Mononuclear cell (primary cell): ENCODE results near the gene ZSWIM6. TPM values are rescaled to one million over a fixed set of nuclear protein-coding genes. Genes with fewer than 3 reads are reported as not detected.

Experiments
- H3K27me3 ChIP-seq: 2 replicates; pipeline ENCODE4 v1.6.0; 2011; ENCODE audit warnings: low read length, control low read depth; ENCODE audit not compliant: insufficient read depth
- H3K4me1 ChIP-seq: 2 replicates; pipeline ENCODE4 v1.5.1; 2011; ENCODE audit warnings: mild to moderate bottlenecking, low read length, control low read depth; ENCODE audit not compliant: insufficient read depth
- H3K4me3 ChIP-seq: 2 replicates; pipeline ENCODE4 v1.5.1; 2011; ENCODE audit warnings: mild to moderate bottlenecking, low read length, moderate library complexity
- H3K9me3 ChIP-seq: 2 replicates; pipeline ENCODE4 v1.5.1; 2011; ENCODE audit warnings: low read depth, mild to moderate bottlenecking, control low read depth, low read length
- total RNA-seq: library from RNA; depleted of rRNA; stranded (reverse); fragments of >200 nt; gene quantifications from one replicate; pipeline ENCODE4 v1.2.3, GENCODE V29; 2012

The ZSWIM6 gene
- total RNA-seq, 1 donor, result 4.9 TPM

GRCh38 chr5:61466017-61466416 lies 134.0 kb downstream of the ZSWIM6 start:
- no peaks in the 10 kb centered on the region for H3K27me3 ChIP-seq
- H3K4me3 ChIP-seq, result no peak overlapping the region
- no peaks in the 10 kb centered on the region for H3K9me3 ChIP-seq
- H3K4me1 ChIP-seq, result no peaks in the 10 kb centered on the region

- no peaks in the 10 kb centered on the region for H3K27me3 ChIP-seq
- no peaks in the 10 kb centered on the region for H3K4me1 ChIP-seq
- H3K9me3 ChIP-seq, result no peaks in the 10 kb centered on the region
These were observed 135.9 kb downstream of the ZSWIM6 start for GRCh38 chr5:61467766-61468482.

DNA sequence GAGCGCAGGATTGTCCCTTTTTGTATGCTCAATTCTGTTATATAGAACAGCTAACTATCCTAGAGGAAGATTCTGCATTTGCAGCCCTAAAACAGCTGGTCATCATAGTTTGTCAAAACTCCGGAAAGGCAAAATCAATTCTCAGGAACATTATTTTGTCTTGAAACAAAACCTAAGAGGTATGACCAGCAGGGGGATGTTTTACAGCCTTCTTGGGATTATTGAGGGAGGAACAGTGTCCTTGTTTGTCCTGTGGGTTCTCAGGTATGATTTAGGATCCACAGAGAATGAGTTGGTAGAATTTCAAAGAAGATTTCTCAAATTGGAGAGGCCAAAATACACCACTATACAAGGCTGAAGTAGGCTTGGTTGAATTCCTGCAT lies 136.4 kb downstream of the ZSWIM6 start:
- no peaks in the 10 kb centered on the region for H3K4me1 ChIP-seq
- no peaks in the 10 kb centered on the region for H3K27me3 ChIP-seq
- H3K4me3 ChIP-seq, result no peak overlapping the region
- no peaks in the 10 kb centered on the region for H3K9me3 ChIP-seq

More at GRCh38 chr5:61467766-61468482, 135.9 kb downstream of the ZSWIM6 start:
- no peak overlapping the region for H3K4me3 ChIP-seq

DNA sequence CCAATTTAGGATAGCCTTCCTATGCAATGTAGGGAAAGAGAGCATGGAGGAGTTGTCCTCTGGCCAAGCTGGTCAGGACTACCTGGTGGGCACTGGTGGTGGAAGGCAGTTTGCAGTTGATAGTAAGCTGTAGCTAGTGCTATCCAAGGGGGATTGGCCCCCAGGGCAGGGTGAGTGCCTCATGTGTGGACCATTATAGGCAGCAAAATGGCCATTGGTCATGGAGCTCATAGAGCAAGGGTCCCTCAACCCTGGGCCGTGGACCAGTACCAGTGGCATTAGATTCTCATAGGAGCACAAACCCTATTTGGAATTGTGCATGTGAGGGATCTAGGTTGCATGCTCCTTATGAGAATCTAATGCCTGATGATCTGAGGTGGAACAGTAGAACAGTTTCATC lies 139.3 kb downstream of the ZSWIM6 start:
- no peaks in the 10 kb centered on the region for H3K4me1 ChIP-seq

DNA sequence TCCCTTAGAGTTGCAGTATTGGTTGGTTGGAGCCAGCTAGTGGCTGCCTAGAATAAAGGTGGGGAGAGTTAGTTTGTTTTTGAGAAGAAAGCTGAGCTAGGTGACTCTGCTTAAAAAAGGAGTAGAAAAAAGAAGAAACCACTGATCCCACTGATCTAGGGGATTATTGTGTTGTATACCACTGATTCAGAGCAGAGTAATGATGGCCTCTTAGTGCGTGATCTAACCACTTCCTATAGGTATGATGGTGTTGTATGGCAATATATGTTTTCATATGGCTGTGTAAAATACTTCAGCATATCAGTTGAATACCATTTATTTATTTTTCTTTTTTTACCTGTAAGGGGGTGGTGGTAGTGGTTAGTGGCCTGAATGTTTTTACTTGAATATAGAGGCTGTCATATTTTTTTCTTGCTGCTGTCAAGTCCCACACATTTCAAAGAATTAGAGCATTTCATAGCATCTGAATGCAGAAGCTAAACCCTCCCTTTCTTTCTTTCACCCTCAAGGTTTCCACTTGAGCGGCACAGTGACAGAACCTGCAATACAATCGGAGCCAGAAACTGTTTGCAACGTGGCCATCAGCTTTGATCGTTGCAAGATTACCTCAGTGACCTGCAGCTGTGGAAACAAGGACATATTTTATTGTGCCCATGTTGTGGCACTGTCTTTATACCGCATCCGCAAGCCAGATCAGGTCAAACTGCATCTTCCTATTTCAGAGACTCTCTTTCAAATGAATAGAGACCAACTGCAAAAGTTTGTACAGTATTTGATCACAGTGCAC lies 140.3 kb downstream of the ZSWIM6 start:
- Histone ChIP-seq H3K27me3 (no peaks in the 10 kb centered on the region), H3K9me3 (no peaks in the 10 kb centered on the region), H3K4me1 (no peaks in the 10 kb centered on the region), H3K4me3 (no peak overlapping the region)

More for the DNA sequence above, 139.3 kb downstream of the ZSWIM6 start:
- no peaks in the 10 kb centered on the region for H3K27me3 ChIP-seq
- H3K9me3 ChIP-seq, result no peaks in the 10 kb centered on the region
- no peak overlapping the region for H3K4me3 ChIP-seq

GRCh38 chr5:61474746-61475145 lies 142.7 kb downstream of the ZSWIM6 start:
- Histone ChIP-seq H3K4me1 (no peaks in the 10 kb centered on the region), H3K9me3 (no peaks in the 10 kb centered on the region), H3K27me3 (no peaks in the 10 kb centered on the region), H3K4me3 (no peak overlapping the region)

DNA sequence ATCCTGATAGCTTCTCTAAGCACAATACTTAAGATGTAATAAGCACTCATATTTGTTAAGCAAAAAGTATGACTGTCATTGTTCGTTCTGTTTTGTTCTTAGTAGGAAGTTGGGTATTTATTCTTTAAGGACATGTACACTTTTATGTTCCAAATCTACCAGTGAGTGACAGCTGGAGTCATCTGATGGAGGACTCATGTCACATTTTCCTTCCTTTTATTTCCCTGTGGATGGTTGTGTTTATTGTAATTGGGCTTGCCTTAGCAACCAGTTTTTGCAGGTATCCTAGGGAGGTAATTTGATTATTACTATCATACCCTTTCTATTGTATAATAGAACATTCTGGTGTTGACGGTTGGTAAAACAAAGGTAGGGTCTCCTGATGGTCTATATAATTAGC lies 145.7 kb downstream of the ZSWIM6 start:
- H3K27me3 ChIP-seq, result no peaks in the 10 kb centered on the region
- no peaks in the 10 kb centered on the region for H3K9me3 ChIP-seq
- H3K4me1 ChIP-seq, result no peaks in the 10 kb centered on the region
- no peak overlapping the region for H3K4me3 ChIP-seq

GRCh38 chr5:61479850-61480614 lies 148.0 kb downstream of the ZSWIM6 start:
- Histone ChIP-seq H3K27me3 (no peaks in the 10 kb centered on the region), H3K4me1 (no peaks in the 10 kb centered on the region), H3K4me3 (no peak overlapping the region), H3K9me3 (no peaks in the 10 kb centered on the region)

DNA sequence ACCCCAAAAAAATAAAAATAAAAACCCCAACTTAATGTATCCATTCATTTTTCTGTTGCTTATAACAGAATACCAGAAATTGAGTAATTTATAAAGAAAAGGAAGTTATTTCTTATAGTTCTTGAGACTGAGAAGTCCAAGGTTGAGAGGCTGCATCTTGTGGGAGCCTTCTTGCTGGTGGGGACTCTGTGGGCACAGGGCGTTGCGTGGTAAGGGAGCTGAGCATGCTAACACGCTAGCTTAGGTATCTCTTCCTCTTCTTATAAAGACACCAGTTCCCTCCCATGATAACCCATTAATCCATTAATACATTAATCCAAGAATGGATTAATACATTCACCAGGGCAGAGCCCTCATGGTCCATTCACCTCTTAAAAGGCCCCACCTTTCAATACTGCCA lies 150.9 kb downstream of the ZSWIM6 start:
- Histone ChIP-seq H3K27me3 (no peaks in the 10 kb centered on the region), H3K4me3 (no peak overlapping the region), H3K4me1 (no peaks in the 10 kb centered on the region), H3K9me3 (no peaks in the 10 kb centered on the region)

DNA sequence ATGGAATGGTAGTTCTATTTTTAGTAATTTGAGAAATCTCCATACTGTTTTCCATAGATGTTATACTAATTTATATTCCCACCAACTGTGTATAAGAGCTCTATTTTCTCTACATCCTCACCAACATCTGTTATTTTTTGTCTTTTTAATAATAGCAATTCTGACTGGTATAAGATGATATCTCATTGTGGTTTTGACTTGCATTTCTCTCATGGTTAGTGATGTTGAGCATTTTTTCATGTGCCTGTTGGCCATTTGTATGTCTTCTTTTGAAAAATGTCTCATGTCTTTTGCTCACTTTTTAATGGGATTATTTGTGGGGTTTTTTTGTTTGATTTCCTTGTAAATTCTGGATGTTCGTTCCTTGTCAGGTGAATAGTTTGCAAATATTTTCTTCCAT lies 154.4 kb downstream of the ZSWIM6 start:
- H3K4me3 ChIP-seq, result no peak overlapping the region
- no peaks in the 10 kb centered on the region for H3K9me3 ChIP-seq
- no peaks in the 10 kb centered on the region for H3K4me1 ChIP-seq
- no peaks in the 10 kb centered on the region for H3K27me3 ChIP-seq

DNA sequence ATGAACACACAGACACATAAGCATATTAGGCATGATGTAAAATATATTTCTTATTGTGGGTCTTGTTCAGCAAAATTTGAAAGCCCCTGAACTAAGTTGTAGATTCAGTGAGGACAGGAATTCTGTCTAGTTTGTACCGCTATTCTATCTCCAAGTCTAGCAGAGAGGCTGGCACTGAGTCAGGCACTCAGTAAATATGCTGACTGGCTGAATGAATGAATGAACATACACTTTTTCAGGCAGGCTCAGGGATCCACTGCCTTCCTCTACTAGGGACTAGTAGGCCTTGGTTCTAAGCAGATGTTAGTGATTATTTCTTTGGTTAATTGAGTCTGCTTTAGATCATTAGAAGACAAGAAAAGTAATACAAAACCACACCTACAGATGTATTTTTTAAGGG lies 157.5 kb downstream of the ZSWIM6 start:
- no peaks in the 10 kb centered on the region for H3K27me3 ChIP-seq
- H3K9me3 ChIP-seq, result no peaks in the 10 kb centered on the region
- H3K4me3 ChIP-seq, result no peak overlapping the region
- H3K4me1 ChIP-seq, result no peaks in the 10 kb centered on the region

DNA sequence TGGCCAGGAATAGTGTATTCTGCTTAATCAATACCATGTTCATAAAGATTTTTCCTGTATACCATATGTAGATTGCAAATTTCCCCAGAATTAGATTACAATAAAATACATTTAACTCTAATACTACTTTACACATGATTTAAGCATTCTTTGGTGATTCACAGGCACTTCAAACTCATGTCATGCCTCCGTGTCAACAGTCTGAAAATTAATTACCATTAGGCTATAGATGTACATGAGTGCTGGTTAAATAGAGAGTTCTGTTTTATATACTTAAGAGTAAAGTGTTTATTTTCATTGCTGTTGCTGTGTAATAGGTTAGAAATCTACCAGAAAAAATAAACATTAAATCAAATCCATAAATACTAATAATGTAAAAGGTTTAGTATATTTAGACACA lies 159.8 kb downstream of the ZSWIM6 start:
- no peak overlapping the region for H3K4me3 ChIP-seq
- H3K27me3 ChIP-seq, result no peaks in the 10 kb centered on the region
- H3K4me1 ChIP-seq, result no peaks in the 10 kb centered on the region
- H3K9me3 ChIP-seq, result no peaks in the 10 kb centered on the region

DNA sequence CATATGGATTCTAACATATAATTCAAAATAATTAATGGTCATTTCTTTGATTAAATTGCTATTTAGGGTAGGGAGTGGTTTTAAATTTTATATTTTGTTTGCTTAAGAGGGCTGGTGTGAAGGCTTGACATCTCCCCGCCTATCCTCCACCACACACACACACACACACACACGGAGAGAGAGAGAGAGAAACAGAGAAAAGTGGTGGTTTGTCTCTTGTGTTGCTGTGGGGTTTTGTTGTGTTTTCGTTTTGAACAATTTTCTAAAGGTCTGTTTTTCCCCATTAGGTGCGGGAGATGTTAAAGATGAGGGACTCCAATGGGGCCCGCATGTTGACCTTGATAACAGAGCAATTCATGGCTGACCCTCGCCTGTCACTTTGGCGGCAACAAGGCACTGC lies 161.9 kb downstream of the ZSWIM6 start:
- Histone ChIP-seq H3K9me3 (no peaks in the 10 kb centered on the region), H3K4me3 (no peak overlapping the region), H3K27me3 (no peaks in the 10 kb centered on the region), H3K4me1 (no peaks in the 10 kb centered on the region)

DNA sequence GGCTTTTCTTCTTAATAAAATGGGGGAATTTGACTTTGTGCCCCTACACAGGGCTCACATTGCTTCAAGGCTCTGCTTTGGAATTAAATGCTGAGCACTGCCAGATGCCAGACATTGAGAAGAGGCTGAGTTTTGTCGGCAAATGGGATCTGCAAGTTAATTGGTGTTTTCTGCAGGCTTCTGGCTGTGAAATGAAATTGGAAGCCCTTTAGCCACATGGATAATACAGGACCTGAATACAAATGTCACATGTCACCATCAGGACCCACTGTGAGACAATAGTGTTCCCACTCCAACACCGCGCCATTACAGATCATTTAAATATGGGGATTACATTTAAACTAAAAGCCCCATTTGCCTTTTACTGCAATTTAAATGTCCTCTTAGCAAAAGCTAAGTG lies 164.4 kb downstream of the ZSWIM6 start:
- Histone ChIP-seq H3K4me1 (no peaks in the 10 kb centered on the region), H3K27me3 (no peaks in the 10 kb centered on the region), H3K4me3 (no peak overlapping the region), H3K9me3 (no peaks in the 10 kb centered on the region)

DNA sequence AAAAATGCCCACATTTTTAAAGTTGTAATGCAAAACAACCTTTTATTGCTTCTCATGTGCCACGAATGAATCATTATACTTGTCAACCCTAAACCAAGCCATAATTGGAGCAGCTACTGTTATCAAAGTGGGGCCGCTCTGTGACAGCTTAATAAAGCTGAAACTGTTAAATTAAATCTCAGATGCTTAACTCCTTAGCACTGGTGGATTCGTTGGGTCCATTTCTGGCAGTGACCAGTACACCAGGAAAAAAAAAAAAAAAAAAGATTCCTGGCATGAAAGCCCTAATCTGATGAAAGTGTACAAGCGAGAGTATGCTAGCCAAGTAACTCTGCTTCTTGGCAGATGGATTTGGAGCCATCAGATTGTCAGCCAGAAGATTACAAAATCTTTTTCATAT lies 164.8 kb downstream of the ZSWIM6 start:
- H3K9me3 ChIP-seq, result no peaks in the 10 kb centered on the region
- no peaks in the 10 kb centered on the region for H3K4me1 ChIP-seq
- no peaks in the 10 kb centered on the region for H3K27me3 ChIP-seq
- no peak overlapping the region for H3K4me3 ChIP-seq
